DMS114 treated with DMSO at 0.1 percent for 48 hours (cell line): ENCODE measurements around the gene PTPN12.
"Not testable (repeated sequence)": the region's sequence is repeated elsewhere in the genome, so short reads cannot be mapped to it uniquely, and the experiment has no call there.

Experiments
- DNase-seq: peaks from one replicate; lab custom pipeline; 2025; ENCODE audit not compliant: unreplicated experiment; lab: John Stamatoyannopoulos, UW

Gene PTPN12

GRCh38 chr7:77575187-77575586, 38.1 kb downstream of the PTPN12 start:
- no peak for DNase-seq

- no peak for DNase-seq
Observed at GRCh38 chr7:77576856-77577255, 39.8 kb downstream of the PTPN12 start.

DNA sequence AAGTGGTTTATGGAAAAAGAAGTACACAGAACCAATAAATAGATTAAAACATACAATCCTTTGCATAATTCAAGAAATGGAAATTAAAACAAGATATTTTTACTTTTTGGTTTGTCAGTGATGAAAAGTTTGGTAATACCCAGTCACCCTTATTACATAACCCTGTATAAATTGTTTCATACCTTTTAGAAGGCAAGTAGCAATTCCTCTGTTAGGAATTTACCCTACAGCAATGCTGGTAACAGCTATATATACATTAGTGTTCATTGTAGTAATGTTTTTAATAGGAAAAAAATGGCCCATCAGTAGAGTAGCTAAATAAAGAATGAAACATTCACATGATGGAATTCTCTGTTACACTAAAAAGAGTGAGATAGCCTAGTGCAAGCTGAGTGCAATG, 42.7 kb downstream of the PTPN12 start:
- no peak for DNase-seq

GRCh38 chr7:77580762-77581350, 43.8 kb downstream of the PTPN12 start:
- no peak for DNase-seq

- no peak for DNase-seq
Observed at GRCh38 chr7:77587272-77587671, 50.2 kb downstream of the PTPN12 start.

DNA sequence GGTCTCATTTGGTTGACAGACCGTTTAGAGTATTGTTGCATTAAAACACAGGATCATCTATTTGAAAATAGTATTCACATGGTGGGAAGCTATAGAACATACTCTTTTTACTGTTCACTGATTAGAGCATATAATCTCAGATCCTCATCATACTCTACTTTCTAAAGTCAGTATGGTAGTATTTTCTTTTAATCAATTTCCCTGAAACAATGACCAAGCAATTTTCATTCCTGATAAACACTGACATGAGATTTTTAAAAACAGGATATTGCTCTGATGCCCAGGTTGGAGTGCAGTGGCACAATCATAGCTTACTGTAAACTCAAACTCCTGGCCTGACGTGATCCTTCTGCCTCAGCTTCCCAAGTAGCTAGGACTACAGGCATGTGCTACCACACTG, 63.9 kb downstream of the PTPN12 start:
- no peak for DNase-seq

DNA sequence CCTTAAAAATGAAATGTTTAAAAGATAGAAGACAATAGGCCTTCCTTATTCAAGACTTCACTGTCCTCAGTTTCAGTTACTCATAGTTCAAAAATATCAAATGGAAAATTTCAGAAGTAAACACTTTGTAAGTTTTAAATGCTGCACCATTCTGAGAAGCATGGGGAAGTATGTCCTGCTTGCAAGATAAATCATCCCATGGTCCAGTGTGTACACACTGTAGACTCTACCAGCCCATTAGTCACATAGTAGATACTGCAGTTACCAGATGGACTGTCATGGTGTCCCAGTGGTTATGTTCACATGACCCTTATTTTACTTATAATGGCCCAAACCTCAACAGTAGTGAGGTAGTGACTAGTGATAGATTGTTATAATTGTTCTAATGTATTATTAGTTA, 69.5 kb downstream of the PTPN12 start:
- no peak for DNase-seq

- no peak for DNase-seq
Observed at GRCh38 chr7:77619314-77619713, 82.2 kb downstream of the PTPN12 start.

DNA sequence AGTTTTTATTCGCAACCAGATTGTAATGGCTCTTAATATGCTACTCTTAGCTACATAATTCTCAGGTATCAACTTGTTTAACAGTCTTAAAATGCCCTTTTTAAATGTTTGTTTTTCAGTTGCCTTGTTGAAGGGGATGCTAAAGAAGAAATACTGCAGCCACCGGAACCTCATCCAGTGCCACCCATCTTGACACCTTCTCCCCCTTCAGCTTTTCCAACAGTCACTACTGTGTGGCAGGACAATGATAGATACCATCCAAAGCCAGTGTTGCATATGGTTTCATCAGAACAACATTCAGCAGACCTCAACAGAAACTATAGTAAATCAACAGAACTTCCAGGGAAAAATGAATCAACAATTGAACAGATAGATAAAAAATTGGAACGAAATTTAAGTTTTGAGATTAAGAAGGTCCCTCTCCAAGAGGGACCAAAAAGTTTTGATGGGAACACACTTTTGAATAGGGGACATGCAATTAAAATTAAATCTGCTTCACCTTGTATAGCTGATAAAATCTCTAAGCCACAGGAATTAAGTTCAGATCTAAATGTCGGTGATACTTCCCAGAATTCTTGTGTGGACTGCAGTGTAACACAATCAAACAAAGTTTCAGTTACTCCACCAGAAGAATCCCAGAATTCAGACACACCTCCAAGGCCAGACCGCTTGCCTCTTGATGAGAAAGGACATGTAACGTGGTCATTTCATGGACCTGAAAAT, 89.7 kb downstream of the PTPN12 start:
- DNase-seq = no peak

- DNase-seq = no peak
Observed at GRCh38 chr7:77627309-77627676, 90.2 kb downstream of the PTPN12 start.

DNA sequence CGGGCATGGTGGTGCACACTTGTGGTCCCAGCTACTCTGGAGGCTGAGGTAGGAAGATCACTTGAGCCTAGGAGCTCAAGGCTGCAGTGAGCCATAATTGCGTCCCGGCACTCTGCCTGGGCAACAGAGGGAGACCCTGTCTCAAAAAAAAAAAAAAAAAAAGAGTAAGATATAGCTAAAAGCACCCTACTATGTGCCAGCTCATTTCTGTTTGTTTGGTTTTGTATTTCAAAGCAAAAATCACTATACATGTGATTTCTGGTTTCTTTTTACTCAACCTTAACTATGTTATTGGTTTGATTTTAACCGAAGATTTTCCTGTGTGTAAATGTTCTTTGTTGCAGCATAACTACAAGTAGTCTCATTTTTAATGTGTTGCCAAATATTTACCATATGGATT, 92.7 kb downstream of the PTPN12 start:
- no peak for DNase-seq

GRCh38 chr7:77631820-77632219, 94.7 kb downstream of the PTPN12 start:
- DNase-seq = no peak

DNA sequence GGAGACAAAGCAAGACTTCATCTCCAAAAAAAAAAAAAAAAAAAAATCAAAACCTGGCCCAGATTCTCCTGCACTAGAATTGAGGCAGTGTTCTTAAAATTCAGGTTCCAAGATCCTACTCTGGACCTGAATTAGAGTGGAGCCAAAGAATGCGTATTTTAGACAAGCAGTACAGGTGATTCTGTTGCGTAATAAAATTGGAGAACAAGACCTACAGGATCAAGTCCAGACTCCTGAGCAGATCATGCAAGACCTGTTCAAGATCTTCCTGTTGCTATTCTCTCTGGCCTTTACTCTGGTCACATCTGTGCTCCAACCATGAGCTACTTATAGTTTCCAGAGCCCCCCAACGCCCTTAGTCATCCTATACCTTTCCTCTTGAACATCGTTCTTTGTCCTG, 107.7 kb downstream of the PTPN12 start:
- DNase-seq = no peak

GRCh38 chr7:77648742-77649338, 111.7 kb downstream of the PTPN12 start:
- DNase-seq = no peak

DNA sequence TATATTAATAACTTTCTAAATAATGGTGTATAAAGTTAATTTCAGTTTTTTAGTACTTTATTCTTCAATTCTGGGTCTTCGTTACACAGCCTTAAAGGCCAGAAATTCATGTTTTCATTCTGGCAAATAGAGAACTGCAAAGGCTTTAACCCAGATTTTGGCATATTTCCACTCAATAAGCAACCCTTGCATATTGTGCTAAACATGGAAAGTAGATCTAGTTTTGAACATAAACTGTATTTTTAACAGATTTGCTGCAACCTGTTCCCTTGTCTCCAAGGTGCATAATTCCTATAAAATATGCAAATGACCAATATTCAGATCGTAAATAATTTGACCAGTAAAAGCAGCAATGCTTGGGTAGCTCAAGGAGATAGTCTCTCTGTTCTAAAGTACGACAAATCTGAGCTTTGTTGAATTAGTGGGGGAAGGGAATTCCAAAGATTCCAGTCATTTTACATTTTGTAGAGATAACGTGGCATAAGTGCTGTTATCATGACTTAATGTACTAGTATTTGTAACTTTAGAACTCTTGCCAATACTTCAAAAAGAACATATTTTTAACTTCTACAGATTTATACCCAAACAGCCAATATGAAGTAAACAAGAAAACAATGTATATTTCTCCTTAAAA, 112.7 kb downstream of the PTPN12 start:
- DNase-seq = no peak

DNA sequence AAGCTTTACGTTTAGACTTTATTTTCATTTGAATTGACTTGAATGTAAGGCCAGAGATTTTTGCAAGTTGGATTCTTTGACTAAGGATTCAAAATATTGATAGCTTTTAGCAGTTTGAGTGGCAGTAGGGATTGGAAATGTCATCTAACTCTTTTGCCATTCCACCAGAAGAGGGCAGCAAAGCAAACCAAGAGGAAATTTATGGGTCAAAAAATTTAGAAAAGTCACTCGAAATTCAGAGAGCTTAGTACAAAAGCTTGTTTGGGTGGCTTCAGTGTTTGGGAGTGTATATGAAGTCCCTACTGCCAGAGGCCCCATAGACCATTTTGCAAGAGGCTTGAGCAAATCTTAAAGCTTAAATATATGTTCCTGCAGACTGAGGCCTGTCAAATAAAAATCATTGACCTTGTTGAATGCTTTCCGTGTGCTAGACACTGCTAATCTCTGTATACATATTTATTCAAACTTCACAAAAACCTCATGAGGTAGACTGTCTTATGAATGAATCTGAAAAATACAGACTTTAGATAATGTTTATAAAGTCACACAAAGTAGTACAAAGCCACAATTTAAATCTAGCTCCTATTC, 114.6 kb downstream of the PTPN12 start:
- DNase-seq = peak; percentile 12

GRCh38 chr7:77652826-77653225, 115.7 kb downstream of the PTPN12 start:
- not testable (repeated sequence) for DNase-seq

- no peak for DNase-seq
Observed at GRCh38 chr7:77653572-77653971, 116.5 kb downstream of the PTPN12 start.

- no peak for DNase-seq
Observed at GRCh38 chr7:77655356-77655755, 118.3 kb downstream of the PTPN12 start.

DNA sequence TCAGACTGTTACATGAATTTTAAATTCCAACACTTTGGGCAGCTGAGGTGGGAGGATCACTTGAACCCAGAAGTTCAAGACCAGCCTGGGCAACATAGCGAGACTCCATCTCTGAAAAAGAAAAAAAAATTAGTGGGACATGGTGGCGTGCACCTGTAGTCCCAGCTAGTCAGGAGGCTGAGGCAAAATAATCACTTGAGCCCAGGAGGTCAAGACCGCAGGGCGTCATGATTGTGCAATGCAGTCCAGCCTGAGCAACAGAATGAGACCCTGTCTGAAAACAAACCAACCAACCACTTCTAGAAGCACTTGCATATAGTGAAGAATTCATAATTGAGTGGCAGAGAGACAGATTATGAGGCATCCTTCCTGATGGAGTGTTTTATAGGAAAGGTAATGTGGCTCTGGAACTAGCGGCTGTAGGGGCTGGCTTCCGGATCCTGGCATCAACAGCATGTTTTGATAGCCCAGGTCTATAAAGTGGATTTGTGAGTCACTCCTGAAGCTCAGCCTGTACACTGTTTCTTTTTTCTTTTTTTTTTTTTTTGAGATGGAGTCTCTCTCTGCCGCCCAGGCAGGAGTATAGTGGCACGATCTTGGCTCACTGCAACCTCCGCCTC, 118.9 kb downstream of the PTPN12 start:
- DNase-seq = no peak
